GM21447 (cell line): ENCODE results near the gene TMEM132A.
"Not testable (repeated sequence)": the region's sequence is repeated elsewhere in the genome, so short reads cannot be mapped to it uniquely, and the experiment has no call there.

Experiments
- ATAC-seq: cut with Tn5 transposase; IDR thresholded peaks from one replicate; pipeline ENCODE4 v1.9.1; 2021; ENCODE audit not compliant: unreplicated experiment

TMEM132A gene

GRCh38 chr11:60954421-60954820, 30.2 kb downstream of the TMEM132A start:
- no peak for ATAC-seq

DNA sequence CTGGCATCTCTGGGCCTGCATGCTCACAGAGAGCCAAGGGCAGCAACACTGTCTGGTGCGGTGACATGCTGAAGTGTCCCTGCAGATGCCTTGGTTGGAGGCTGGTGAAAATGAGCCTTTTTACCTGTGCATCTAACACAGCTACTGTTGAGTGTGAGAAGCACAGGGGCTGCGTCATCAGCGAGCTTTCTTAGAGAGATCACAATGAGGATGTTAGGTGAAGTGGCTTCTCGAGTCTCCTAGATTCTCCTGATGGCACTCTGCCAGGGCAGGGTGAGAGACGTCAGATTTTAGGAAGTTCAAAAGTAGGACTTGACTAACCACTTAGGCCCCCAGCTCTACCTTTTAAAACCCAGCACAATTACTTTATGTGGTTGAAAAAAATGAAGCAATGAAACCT, 31.3 kb downstream of the TMEM132A start:
- no peak for ATAC-seq

DNA sequence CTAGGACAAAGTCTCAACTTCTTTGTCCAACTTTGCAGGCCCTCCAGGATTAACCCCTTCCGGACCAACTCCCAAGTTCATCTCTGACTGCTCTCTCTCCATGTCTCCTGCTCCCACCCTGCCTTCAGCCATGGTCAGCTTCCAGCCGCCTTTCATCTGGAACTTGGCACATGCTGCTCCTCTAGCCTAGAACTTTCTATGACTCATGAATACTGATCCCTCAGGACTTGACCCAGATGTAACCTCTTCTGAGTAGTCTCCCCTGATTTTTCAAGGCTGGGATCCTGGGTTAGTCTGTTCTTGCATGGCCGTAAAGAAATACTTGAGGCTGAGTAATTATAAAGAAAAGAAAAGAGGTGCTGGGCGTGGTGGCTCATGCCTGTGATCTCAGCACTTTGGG, 32.9 kb downstream of the TMEM132A start:
- no peak for ATAC-seq

GRCh38 chr11:60959431-60959830, 35.2 kb downstream of the TMEM132A start:
- ATAC-seq, result no peak

GRCh38 chr11:60960405-60960804, 36.1 kb downstream of the TMEM132A start:
- no peak for ATAC-seq

GRCh38 chr11:60964801-60965200, 40.5 kb downstream of the TMEM132A start:
- ATAC-seq, result no peak

DNA sequence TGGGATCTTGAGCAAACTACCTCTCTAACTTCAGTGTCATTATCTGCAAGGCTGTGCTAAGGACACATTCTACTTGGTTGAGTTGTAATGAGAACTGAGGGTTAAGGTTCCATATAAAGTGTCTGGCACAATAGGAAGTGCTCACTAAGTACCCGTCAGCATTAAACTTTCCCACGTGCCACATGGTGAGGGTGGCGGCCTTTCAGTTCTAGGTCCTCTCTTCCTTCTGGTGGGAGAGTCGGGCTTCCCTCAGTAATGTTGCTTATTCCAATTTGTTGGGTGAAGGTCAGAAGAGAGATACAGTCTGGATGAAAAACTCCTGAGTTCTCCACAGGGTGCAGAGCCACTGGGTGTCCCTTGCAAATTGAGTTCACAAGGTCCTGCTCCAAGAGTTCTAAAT, 42.6 kb downstream of the TMEM132A start:
- no peak for ATAC-seq

- ATAC-seq, result no peak
Observed at GRCh38 chr11:60968223-60968622, 44.0 kb downstream of the TMEM132A start.

DNA sequence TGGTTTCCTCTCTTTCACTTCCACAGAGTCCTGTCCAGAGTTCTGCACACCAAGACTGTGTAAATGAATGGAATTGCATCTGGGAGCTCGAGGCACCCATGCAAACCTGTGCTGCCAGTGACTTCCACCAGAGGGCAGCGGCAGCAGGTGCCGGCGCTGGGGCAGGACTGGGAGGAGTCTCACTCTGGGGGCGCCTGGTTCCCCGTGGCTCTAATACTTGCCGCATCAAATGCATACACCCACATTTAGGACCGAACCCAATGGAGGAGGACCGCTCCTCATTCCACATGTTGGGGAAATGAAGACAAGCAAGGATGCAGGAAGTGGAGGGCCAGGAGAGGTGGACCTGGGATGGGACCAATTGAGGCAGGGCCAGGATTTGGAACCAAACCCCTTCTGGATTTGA, 46.1 kb downstream of the TMEM132A start:
- no peak for ATAC-seq

DNA sequence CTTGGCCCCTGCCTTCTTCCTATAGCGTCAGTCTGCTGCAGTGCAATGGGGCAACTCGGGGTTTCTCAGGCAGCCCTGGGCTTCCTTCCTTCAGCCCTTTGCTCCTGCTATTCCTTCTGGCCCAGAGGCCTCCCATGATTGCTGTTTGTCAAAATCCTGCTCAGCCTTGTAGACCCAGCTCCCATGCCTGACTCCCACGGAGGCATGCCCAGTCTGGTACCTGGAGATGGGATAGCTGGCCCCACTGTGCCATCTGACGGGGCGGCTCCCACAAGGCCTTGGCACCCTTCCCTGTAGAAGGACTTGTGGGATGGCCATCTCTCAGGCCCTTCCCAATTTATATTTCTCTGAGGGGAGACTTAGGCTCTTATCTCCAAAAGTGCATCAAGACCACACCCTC, 46.6 kb downstream of the TMEM132A start:
- ATAC-seq, result no peak

DNA sequence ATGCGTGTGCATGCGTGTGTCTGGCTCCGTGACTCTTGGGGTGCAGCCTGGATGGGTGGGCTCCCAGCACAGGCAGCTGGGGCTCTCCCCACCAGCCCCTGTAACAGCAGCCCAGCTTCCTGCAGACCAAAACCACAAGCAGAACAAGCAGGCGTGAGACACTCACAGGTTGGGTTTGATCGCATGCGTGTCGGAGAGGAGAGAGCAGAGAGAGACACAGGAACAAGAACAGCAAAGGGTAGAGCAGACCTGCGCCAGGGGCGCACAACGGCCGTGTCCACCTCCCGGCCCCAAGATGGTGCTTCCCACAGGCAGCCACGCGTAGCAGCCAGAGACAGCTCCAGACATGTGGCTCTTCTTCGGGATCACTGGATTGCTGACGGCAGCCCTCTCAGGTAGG, 47.3 kb downstream of the TMEM132A start, which contains the start of gene CD6:
TSS of gene CD6 (plus strand) at position 161 of the 400 bp plus-strand sequence. CDS start at position 347, 186 bp downstream.
- no peak for ATAC-seq

DNA sequence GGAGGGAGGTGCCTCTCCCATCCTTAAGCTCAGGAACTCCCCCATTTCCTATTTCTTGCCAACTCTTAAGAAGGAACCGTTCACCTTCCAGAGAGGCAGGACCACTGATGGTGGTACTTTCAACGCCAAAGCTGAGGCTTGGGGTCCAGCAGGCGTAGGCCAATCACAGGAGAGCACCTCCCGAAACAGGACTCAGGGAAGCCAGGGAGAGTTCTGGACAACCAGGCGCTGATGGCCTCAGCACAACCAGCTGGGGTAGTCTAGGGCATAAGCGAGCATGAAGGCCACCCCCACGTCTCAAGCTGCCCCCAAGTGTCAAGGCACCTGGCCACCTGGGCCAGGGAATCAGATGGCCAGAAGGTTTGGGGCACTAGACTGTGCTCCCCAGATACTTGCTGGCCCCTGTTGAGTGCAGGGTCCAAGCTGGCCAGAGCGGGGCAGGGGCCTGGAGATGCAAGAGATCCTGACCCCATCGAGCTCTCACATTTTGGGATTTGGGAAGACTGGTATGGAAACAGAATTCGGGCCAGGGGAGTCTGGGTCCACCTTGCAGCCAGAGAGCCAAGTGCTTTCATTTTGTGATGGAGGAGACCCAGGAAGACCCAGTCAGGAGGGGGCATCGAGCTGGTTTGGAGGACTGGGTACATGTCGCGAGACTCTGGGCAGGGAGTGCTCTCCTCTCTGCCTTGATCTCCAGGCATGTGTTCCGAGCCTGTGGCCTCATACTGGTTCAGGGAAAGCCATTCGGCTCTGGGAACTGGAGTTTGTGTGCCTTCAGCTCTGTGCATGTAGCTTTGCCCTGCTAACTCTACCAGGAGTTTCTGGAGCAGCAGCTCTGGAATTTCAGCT, 48.1 kb downstream of the TMEM132A start:
- no peak for ATAC-seq

GRCh38 chr11:60973699-60974098, 49.4 kb downstream of the TMEM132A start:
- ATAC-seq, result no peak

- ATAC-seq, result not testable (repeated sequence)
Observed at GRCh38 chr11:60974316-60974715, 50.1 kb downstream of the TMEM132A start.

DNA sequence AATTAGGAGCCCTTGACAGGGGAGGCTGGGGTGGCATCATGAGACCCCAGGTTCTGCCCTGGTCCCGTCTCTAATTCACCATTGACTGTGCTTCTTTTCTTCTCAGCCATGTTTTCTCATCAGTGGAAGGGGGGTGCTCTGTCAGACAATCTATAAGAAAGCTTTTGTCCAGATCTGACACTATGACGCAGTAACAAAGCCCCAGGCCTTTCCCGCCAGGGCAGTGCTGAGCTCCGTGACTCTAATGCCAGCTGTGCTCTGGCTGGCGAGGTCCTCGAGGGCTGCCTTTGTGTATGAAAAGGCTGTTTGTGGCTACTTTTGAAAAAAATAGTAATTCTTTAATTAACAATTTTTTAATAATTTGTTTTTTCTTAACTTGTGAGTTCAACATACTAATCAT, 50.5 kb downstream of the TMEM132A start:
- ATAC-seq, result no peak

DNA sequence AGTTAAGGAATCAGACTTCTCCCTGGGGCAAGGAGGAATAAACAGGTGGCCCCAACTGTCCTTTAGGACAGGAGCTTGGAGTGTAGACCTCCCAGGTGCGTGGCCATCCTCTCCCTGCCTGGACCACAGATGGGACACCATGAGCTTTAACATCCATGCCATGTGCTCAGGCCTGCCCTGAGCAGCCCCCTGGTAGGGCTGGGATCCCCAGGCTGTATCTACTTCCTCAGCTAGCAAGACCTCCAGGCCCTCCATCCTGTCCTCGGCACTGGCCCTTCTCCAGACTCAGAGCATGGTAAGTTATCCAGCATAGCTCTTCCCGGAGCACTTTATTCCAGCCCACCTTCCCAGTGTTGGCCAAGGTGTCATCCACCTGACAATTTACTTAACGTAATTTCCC, 53.0 kb downstream of the TMEM132A start:
- ATAC-seq, result no peak

GRCh38 chr11:60977836-60978235, 53.6 kb downstream of the TMEM132A start:
- no peak for ATAC-seq

- no peak for ATAC-seq
Observed at GRCh38 chr11:60978546-60979380, 54.5 kb downstream of the TMEM132A start.

GRCh38 chr11:60981515-60981914, 57.3 kb downstream of the TMEM132A start:
- ATAC-seq, result no peak

DNA sequence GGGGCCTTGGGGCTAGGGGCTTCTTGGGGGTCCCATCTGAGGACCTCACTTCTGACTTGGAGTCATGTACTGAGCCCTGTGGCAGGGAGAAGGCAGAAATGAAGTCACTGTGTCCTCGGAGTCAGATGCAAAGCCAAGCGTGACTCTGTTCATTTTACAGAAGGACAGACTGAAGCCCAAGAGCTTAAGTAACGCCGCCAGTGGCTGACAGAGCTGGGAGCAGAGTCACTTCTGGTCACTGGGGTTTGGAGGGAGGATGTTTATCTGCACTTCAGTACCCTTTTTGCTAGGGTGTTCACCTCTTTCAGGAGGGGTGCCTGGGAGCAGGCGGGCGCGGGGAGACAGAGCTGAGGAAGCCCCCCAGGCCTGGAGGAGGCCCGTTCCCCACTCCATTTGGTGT, 57.9 kb downstream of the TMEM132A start:
- no peak for ATAC-seq

DNA sequence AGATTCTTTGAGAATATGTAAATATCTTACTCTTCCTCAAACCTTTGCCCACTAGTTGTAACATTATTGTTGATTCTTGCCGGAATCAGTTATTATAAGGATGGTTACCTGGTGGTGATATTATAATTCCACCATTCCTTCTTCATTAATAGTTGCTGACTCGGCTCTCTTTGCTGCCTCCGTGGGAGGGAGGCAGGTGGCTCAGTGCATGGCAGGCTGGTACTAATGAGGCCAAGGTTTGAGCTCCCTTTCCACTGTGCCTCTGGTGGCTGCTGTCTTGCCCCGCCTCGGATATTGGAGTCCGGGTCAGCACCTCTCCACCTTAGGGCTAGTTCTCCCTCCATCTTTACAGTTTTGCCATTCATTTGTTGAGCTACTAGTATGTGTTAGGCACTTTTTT, 59.9 kb downstream of the TMEM132A start:
- ATAC-seq, result no peak

GRCh38 chr11:60984636-60985035, 60.4 kb downstream of the TMEM132A start:
- no peak for ATAC-seq
